Endothelial cell of umbilical vein (primary cell): Measurements from ENCODE around the gene SYT6. TPM values are rescaled to one million over a fixed set of nuclear protein-coding genes. Genes with fewer than 3 reads are reported as not detected.

ENCODE experiments used
- BruUV-seq: library from RNA; stranded (reverse); fragments of 400-500 nt; replicated peaks from 2 replicates; lab custom pipeline; 2021; lab: Mats Ljungman, UMichigan
- CTCF ChIA-PET: fragments of 300-600, 350-600 bp; sonication (Branson Sonifier 250); formaldehyde crosslinking; loops from one replicate; lab custom pipeline; 2021; ENCODE audit warnings: antibody characterized with exemption, inconsistent platforms; lab: Charles Lee
- POLR2A ChIA-PET: fragments of 300-600, 350-600 bp; sonication (Branson Sonifier 250); formaldehyde crosslinking; loops from one replicate; lab custom pipeline; 2021; ENCODE audit warnings: antibody characterized with exemption, inconsistent platforms; lab: Charles Lee
- DNase-seq: peaks from one replicate; pipeline ENCODE4 v3.0.0-alpha.2; 2011; ENCODE audit warnings: low read depth, low spot score
- FAIRE-seq: peaks from 2 replicates; lab custom pipeline; 2011; peaks lifted over from hg19 to GRCh38; lab: Jason Lieb, UNC
- H2AFZ ChIP-seq: 2 replicates; pipeline ENCODE4 v1.6.0; 2012; ENCODE audit warnings: low read depth, low read length, control low read depth, inconsistent platforms
- H3K27ac ChIP-seq: 2 replicates; pipeline ENCODE4 v1.5.1; 2011; ENCODE audit warnings: low read depth, mild to moderate bottlenecking, control low read depth, low read length, moderate library complexity; ENCODE audit not compliant: insufficient read depth
- H3K27me3 ChIP-seq, 2 experiments: 2 replicates each; pipeline versions ENCODE4 v1.6.0 to v1.6.1; 2011; ENCODE audit warnings: low read length in 2 of 2, mixed read lengths in 1 of 2; ENCODE audit not compliant: control insufficient read depth in 2 of 2, insufficient read depth in 2 of 2
- H3K36me3 ChIP-seq, 2 experiments: 2 replicates in 1 of 2; 3 replicates in 1 of 2; pipeline ENCODE4 v1.5.1; 2011; ENCODE audit warnings: low read length in 2 of 2, mild to moderate bottlenecking in 1 of 2, moderate library complexity in 1 of 2; ENCODE audit not compliant: control insufficient read depth in 2 of 2, insufficient read depth in 2 of 2; ENCODE audit errors: extremely low read depth in 1 of 2
- H3K4me1 ChIP-seq: 3 replicates; pipeline ENCODE4 v1.5.1; 2011; ENCODE audit warnings: mild to moderate bottlenecking, low read length; ENCODE audit not compliant: control insufficient read depth, insufficient read depth; ENCODE audit errors: extremely low read depth
- H3K4me2 ChIP-seq: 2 replicates; pipeline ENCODE4 v1.6.1; 2011; ENCODE audit warnings: low read length, control low read depth, mixed read lengths; ENCODE audit not compliant: insufficient read depth
- H3K4me3 ChIP-seq, 3 experiments: fragments of 200-600 bp in 1 of 3; sonication (generic), shearing (Covaris generic) in 1 of 3; replicated peaks in 1 of 3; 2 replicates each; pipeline ENCODE4 v1.5.1; 2011 to 2016; ENCODE audit warnings: control low read depth in 3 of 3, low read length in 3 of 3, mild to moderate bottlenecking in 2 of 3, inconsistent platforms in 1 of 3, low read depth in 1 of 3, moderate library complexity in 1 of 3; ENCODE audit not compliant: insufficient read depth in 1 of 3
- H3K79me2 ChIP-seq: 2 replicates; pipeline ENCODE4 v1.6.0; 2012; ENCODE audit warnings: low read length, inconsistent platforms; ENCODE audit not compliant: control insufficient read depth, insufficient read depth
- H3K9ac ChIP-seq: replicated peaks from 2 replicates; pipeline ENCODE3; 2011; ENCODE audit warnings: low read length, control low read depth; ENCODE audit not compliant: insufficient read depth; ENCODE audit errors: extremely low read depth
- H3K9me1 ChIP-seq: replicated peaks from 3 replicates; pipeline ENCODE4 v1.6.0; 2011; ENCODE audit warnings: mild to moderate bottlenecking, low read length; ENCODE audit not compliant: control insufficient read depth, insufficient read depth; ENCODE audit errors: extremely low read depth
- H3K9me3 ChIP-seq: replicated peaks from 2 replicates; pipeline ENCODE4 v1.5.1; 2012; ENCODE audit warnings: low read length, inconsistent platforms; ENCODE audit not compliant: control insufficient read depth, insufficient read depth
- H4K20me1 ChIP-seq: replicated peaks from 2 replicates; pipeline ENCODE3; 2011; ENCODE audit warnings: mild to moderate bottlenecking, low read length; ENCODE audit not compliant: control insufficient read depth, insufficient read depth; ENCODE audit errors: extremely low read depth
- CTCF ChIP-seq, 2 donors: IDR thresholded peaks; 1 replicate in 1 of 2; 2 replicates in 1 of 2; pipeline ENCODE4 v1.5.1; 2011; ENCODE audit warnings: low read length in 2 of 2, mild to moderate bottlenecking in 2 of 2, moderate library complexity in 2 of 2, control low read depth in 1 of 2, inconsistent platforms in 1 of 2, low read depth in 1 of 2; ENCODE audit not compliant: insufficient read depth in 1 of 2; ENCODE audit errors: extremely low read depth in 1 of 2
- EZH2 ChIP-seq: IDR thresholded peaks from 2 replicates; pipeline ENCODE4 v1.6.1; 2012; ENCODE audit warnings: borderline replicate concordance, low read depth, mild to moderate bottlenecking, moderate library complexity, low read length, inconsistent platforms; ENCODE audit not compliant: severe bottlenecking
- FOS ChIP-seq: IDR thresholded peaks from 2 replicates; pipeline ENCODE4 v1.6.1; 2011; ENCODE audit warnings: mild to moderate bottlenecking, low read length, moderate library complexity, borderline replicate concordance; ENCODE audit not compliant: insufficient read depth
- GATA2 ChIP-seq: IDR thresholded peaks from 2 replicates; pipeline ENCODE4 v1.7.0; 2011; ENCODE audit warnings: low read depth, mild to moderate bottlenecking, moderate library complexity, mixed read lengths, low read length; ENCODE audit not compliant: insufficient read length, insufficient read depth
- JUN ChIP-seq: IDR thresholded peaks from 2 replicates; pipeline ENCODE4 v1.6.1; 2011; ENCODE audit warnings: borderline replicate concordance, low read depth; ENCODE audit not compliant: insufficient read length, insufficient read depth
- MAX ChIP-seq: IDR thresholded peaks from 2 replicates; pipeline ENCODE4 v1.6.1; 2011; ENCODE audit not compliant: insufficient read depth, insufficient read length
- MYC ChIP-seq: IDR thresholded peaks from one replicate; pipeline ENCODE4 v1.6.1; 2011; ENCODE audit warnings: mild to moderate bottlenecking, low read depth, low read length
- POLR2A ChIP-seq: IDR thresholded peaks from 2 replicates; pipeline ENCODE4 v1.6.1; 2012; ENCODE audit warnings: low read depth, mild to moderate bottlenecking, control low read depth, low read length
- POLR2AphosphoS5 ChIP-seq: IDR thresholded peaks from 2 replicates; pipeline ENCODE4 v1.6.1; 2012; ENCODE audit warnings: low read depth, mild to moderate bottlenecking, control low read depth, low read length, moderate library complexity; ENCODE audit not compliant: insufficient read depth
- dilution Hi-C: fragments of 300-500 bp; cut with MboI; formaldehyde crosslinking; loops from one replicate; pipeline ENCODE4 v1.15.0; 2019; ENCODE audit warnings: low sequenced_read_pairs; ENCODE audit not compliant: extremely low pct_ligation_motif_present
- intact Hi-C: fragments of 100-400 bp; cut with micrococcal nuclease; formaldehyde crosslinking; loops from one replicate; pipeline ENCODE4 v1.10.0; 2022
- polyA plus RNA-seq, 4 experiments: library from polyadenylated mRNA; depleted of rRNA in 3 of 4; stranded (reverse) in 3 of 4; unstranded in 1 of 4; fragments of >200 nt; gene quantifications; 2 replicates each; pipeline versions ENCODE4 v1.2.1 to v1.2.3, GENCODE V29; 2011 to 2012; ENCODE audit warnings: missing spikeins in 1 of 4
- total RNA-seq: library from RNA; stranded (reverse); gene quantifications from 2 replicates; pipeline ENCODE4 v1.2.3, GENCODE V29; 2021

The SYT6 gene
- total and polyA plus RNA-seq, 2 donors (not counting 3 experiments of a cell fraction or from before 2014, with no cell fraction given) = 0.04 TPM; not detected in 1

DNA sequence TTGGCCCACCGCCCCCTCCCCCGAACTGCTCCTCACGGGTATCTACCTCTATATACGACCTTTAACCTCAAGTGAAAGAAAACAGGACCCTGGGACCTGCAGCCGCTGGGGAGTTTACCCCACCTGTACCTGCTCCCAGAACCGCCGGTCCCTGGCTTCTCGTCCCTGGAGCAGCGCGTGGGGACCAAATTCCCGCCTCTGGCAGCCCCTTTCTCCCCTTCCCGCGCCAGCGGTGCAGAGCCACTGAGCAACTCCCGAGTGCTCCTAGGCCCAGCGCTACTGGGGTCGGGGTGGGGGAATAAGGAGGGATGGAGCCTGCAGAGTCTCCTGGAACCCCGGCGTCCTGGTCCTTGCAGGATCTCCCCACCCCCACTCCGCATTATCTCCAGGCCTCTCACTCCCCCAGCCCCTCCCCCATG is 1.6 kb downstream of the SYT6 start:
- Histone ChIP-seq H4K20me1 (no peaks in the 10 kb centered on the region), H3K9me3 (no peaks in the 10 kb centered on the region), H3K9ac (no peak overlapping the region), H3K36me3 (no peaks in the 10 kb centered on the region), H3K4me3 (no peak overlapping the region), H3K9me1 (no peaks in the 10 kb centered on the region), H3K4me1 (no peaks in the 10 kb centered on the region), H2AFZ (no peak overlapping the region), H3K4me2 (no peak overlapping the region), H3K27ac (no peak overlapping the region), H3K27me3 (peaks cover 65 to 68% of the 10 kb centered on the region in 2 experiments), H3K79me2 (no peaks in the 10 kb centered on the region)
- DNase-seq (no peak), FAIRE-seq (no peak)
- dilution Hi-C loops = no loop called here
- ChIA-PET POLR2A (no interaction called here), CTCF (interaction anchor here (0.9 to 1.2 kb wide), 2 partner anchors 12 to 26 kb away, joined by 3 read pairs; no protein-coding TSS in a partner anchor)
- TF ChIP-seq POLR2A (no peak), MAX (no peak)
- BruUV-seq = no TSS peak
- intact Hi-C loops = loop anchor here (10.0 kb wide), 1 partner anchor 177 kb away; the partner anchor contains the start of gene OLFML3

- CTCF ChIA-PET = interaction anchor here (1.3 to 1.4 kb wide), 2 partner anchors 9 to 133 kb away, joined by 3 to 4 read pairs; no protein-coding TSS in a partner anchor
- TF ChIP-seq JUN (no peak), MAX (no peak), MYC (no peak), FOS (no peak), POLR2AphosphoS5 (no peak), EZH2 (no peak), POLR2A (no peak), GATA2 (no peak), CTCF (IDR thresholded peaks at IDR 0.05; ENCODE audit: extremely low read depth in 1 of 2, insufficient read depth in 1 of 2, low read depth in 1 of 2, low read length in 2 of 2) (no peak)
- no peaks in the 10 kb centered on the region for H3K9me1 ChIP-seq
Measured at GRCh38 chr1:114150016-114150415, 3.7 kb downstream of the SYT6 start.

More at GRCh38 chr1:114150016-114150415, 3.7 kb downstream of the SYT6 start:
- BruUV-seq = no TSS peak
- intact Hi-C loops (loop anchor here (10.0 kb wide), 1 partner anchor 175 kb away; the partner anchor contains the start of gene OLFML3), dilution Hi-C loops (no loop called here)
- Histone ChIP-seq H3K36me3 (no peaks in the 10 kb centered on the region), H3K27me3 (peaks cover 45 to 60% of the 10 kb centered on the region in 2 experiments), H4K20me1 (no peaks in the 10 kb centered on the region), H3K4me3 (no peak overlapping the region), H3K4me2 (no peak overlapping the region), H3K27ac (no peak overlapping the region), H2AFZ (no peak overlapping the region), H3K4me1 (no peaks in the 10 kb centered on the region), H3K9ac (no peak overlapping the region), H3K9me3 (no peaks in the 10 kb centered on the region), H3K79me2 (no peaks in the 10 kb centered on the region)
- DNase-seq (no peak), FAIRE-seq (no peak)
- POLR2A ChIA-PET = no interaction called here
